CD4-positive, alpha-beta T cell (primary cell): Measurements from ENCODE around the gene ZSWIM4. TPM values are rescaled to one million over a fixed set of nuclear protein-coding genes. Genes with fewer than 3 reads are reported as not detected.
A peak's percentile ranks its signal among the peaks of the same experiment; 100 is the strongest.
"Not testable (repeated sequence)": the region's sequence is repeated elsewhere in the genome, so short reads cannot be mapped to it uniquely, and the experiment has no call there.

Experiments used
- ATAC-seq: fragments of 200-7000 bp; cut with Tn5 transposase; one replicate; pipeline ENCODE4 v1.10.0; 2022; ENCODE audit warnings: mild to moderate bottlenecking; ENCODE audit not compliant: poor library complexity
- CTCF ChIA-PET: fragments of 350-600 bp; sonication (Branson Sonifier 250); formaldehyde crosslinking; loops from one replicate; lab custom pipeline; 2021; ENCODE audit warnings: antibody characterized with exemption, inconsistent platforms; lab: Charles Lee
- POLR2A ChIA-PET: fragments of 350-600 bp; sonication (Branson Sonifier 250); formaldehyde crosslinking; loops from one replicate; lab custom pipeline; 2021; ENCODE audit warnings: antibody characterized with exemption, inconsistent platforms; lab: Charles Lee
- DNase-seq, 14 experiments: peaks; one replicate each; pipeline ENCODE4 v3.0.0-alpha.2; 2013 to 2020; ENCODE audit warnings: mixed read lengths in 2 of 14
- H3K27ac ChIP-seq, 2 donors: one replicate each; pipeline versions ENCODE4 v1.5.1 to v1.7.0; 2013; ENCODE audit warnings: low read length in 2 of 2, low read depth in 1 of 2, mild to moderate bottlenecking in 1 of 2
- H3K27me3 ChIP-seq, 2 experiments: 1 replicate in 1 of 2; 2 replicates in 1 of 2; pipeline versions ENCODE4 v1.6.1 to v1.7.0; 2013; ENCODE audit warnings: low read length in 2 of 2, control low read depth in 1 of 2, mild to moderate bottlenecking in 1 of 2, moderate library complexity in 1 of 2; ENCODE audit not compliant: insufficient read depth in 2 of 2, control insufficient read depth in 1 of 2
- H3K36me3 ChIP-seq: one replicate; pipeline ENCODE4 v1.6.1; 2013; ENCODE audit warnings: low read length, control low read depth; ENCODE audit not compliant: insufficient read depth
- H3K4me1 ChIP-seq: one replicate; pipeline ENCODE4 v1.6.1; 2013; ENCODE audit warnings: low read length, control low read depth; ENCODE audit not compliant: insufficient read depth
- H3K4me3 ChIP-seq: one replicate; pipeline ENCODE4 v1.5.1; 2013; ENCODE audit warnings: mild to moderate bottlenecking, low read length, moderate library complexity
- H3K9me3 ChIP-seq, 2 experiments: 1 replicate in 1 of 2; 2 replicates in 1 of 2; pipeline versions ENCODE4 v1.6.1 to v1.7.0; 2013; ENCODE audit warnings: low read length in 2 of 2, mild to moderate bottlenecking in 2 of 2, control low read depth in 1 of 2, moderate library complexity in 1 of 2; ENCODE audit not compliant: control insufficient read depth in 1 of 2, insufficient read depth in 1 of 2
- H3K27ac Mint-ChIP-seq: one replicate; pipeline ENCODE4 v1.8.0; 2020; ENCODE audit warnings: mixed read lengths
- H3K27me3 Mint-ChIP-seq: one replicate; pipeline ENCODE4 v1.8.0; 2021; ENCODE audit warnings: mixed read lengths
- H3K36me3 Mint-ChIP-seq: one replicate; pipeline ENCODE4 v1.8.0; 2021; ENCODE audit warnings: low read depth, mixed read lengths
- H3K4me1 Mint-ChIP-seq: one replicate; pipeline ENCODE4 v1.8.0; 2021; ENCODE audit warnings: low read depth, mixed read lengths
- H3K4me3 Mint-ChIP-seq: one replicate; pipeline ENCODE4 v1.8.0; 2020; ENCODE audit warnings: mild to moderate bottlenecking, mixed read lengths
- H3K9me3 Mint-ChIP-seq: one replicate; pipeline ENCODE4 v1.8.0; 2020; ENCODE audit warnings: mixed read lengths
- intact Hi-C, 2 experiments: fragments of 100-400 bp; cut with DNase I in 1 of 2; cut with micrococcal nuclease in 1 of 2; formaldehyde crosslinking; loops; one replicate each; pipeline versions ENCODE4 v1.15.1 to v1.9.0; 2023 to 2025; cut with DNase I, micrococcal nuclease
- total RNA-seq, 174 experiments: library from RNA in 2 of 174; stranded (reverse) in 2 of 174; gene quantifications; one replicate each; pipeline ENCODE4 v1.2.3 and lab custom pipeline; 2021 to 2026
- TF ChIP-seq, protein P1 (sequence below): fragments of 200-600 bp; IDR thresholded peaks from one replicate; pipeline ENCODE4 v1.8.0; 2022; ENCODE audit warnings: antibody characterized with exemption, mild to moderate bottlenecking

The ZSWIM4 gene
- total RNA-seq, 2 experiments from 2014 or later: 3.5 to 3.8 TPM

GRCh38 chr19:13778398-13778797 lies 16.8 kb upstream of the ZSWIM4 start:
- TF ChIP-seq, protein P1, sequence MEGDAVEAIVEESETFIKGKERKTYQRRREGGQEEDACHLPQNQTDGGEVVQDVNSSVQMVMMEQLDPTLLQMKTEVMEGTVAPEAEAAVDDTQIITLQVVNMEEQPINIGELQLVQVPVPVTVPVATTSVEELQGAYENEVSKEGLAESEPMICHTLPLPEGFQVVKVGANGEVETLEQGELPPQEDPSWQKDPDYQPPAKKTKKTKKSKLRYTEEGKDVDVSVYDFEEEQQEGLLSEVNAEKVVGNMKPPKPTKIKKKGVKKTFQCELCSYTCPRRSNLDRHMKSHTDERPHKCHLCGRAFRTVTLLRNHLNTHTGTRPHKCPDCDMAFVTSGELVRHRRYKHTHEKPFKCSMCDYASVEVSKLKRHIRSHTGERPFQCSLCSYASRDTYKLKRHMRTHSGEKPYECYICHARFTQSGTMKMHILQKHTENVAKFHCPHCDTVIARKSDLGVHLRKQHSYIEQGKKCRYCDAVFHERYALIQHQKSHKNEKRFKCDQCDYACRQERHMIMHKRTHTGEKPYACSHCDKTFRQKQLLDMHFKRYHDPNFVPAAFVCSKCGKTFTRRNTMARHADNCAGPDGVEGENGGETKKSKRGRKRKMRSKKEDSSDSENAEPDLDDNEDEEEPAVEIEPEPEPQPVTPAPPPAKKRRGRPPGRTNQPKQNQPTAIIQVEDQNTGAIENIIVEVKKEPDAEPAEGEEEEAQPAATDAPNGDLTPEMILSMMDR: no peak
- peaks cover 0 to 4% of the 10 kb centered on the region in 2 experiments for H3K9me3 ChIP-seq
- peaks cover 32% of the 10 kb centered on the region for H3K4me1 Mint-ChIP-seq
- POLR2A ChIA-PET: interaction anchor here (1.1 to 2.1 kb wide), 3 partner anchors 10 to 611 kb away, joined by 3 to 11 read pairs (median 4); partner anchors contain the start of gene MRI1
- no peaks in the 10 kb centered on the region for H3K27me3 Mint-ChIP-seq
- no peak overlapping the region for H3K4me3 Mint-ChIP-seq
- H3K4me3 ChIP-seq: no peak overlapping the region
- H3K4me1 ChIP-seq: peaks cover 40% of the 10 kb centered on the region
- H3K36me3 Mint-ChIP-seq: peaks cover 50% of the 10 kb centered on the region
- ATAC-seq (no peak), DNase-seq (no peak)
- H3K27ac ChIP-seq: no peak overlapping the region
- H3K9me3 Mint-ChIP-seq: no peaks in the 10 kb centered on the region
- peak overlapping the region; percentile 44 for H3K27ac Mint-ChIP-seq
- intact Hi-C loops: loop anchor here in 1 of 2 experiments (10.0 kb wide), 1 partner anchor 664 kb away; the partner anchor contains the start of genes NACC1 and TRMT1
- H3K27me3 ChIP-seq: no peaks in the 10 kb centered on the region
- H3K36me3 ChIP-seq: peaks cover 32% of the 10 kb centered on the region
- CTCF ChIA-PET: no interaction called here

GRCh38 chr19:13778847-13779246 lies 16.4 kb upstream of the ZSWIM4 start:
- peaks cover 32% of the 10 kb centered on the region for H3K36me3 ChIP-seq
- H3K4me3 ChIP-seq: no peak overlapping the region
- POLR2A ChIA-PET: interaction anchor here (1.1 to 2.1 kb wide), 3 partner anchors 9 to 612 kb away, joined by 3 to 11 read pairs (median 4); partner anchors contain the start of gene MRI1
- CTCF ChIA-PET: no interaction called here
- TF ChIP-seq, protein P1: no peak
- DNase-seq (no peak), ATAC-seq (no peak)
- H3K9me3 Mint-ChIP-seq: no peaks in the 10 kb centered on the region
- no peak overlapping the region for H3K4me3 Mint-ChIP-seq
- H3K27me3 ChIP-seq: no peaks in the 10 kb centered on the region
- H3K9me3 ChIP-seq: peaks cover 0 to 4% of the 10 kb centered on the region in 2 experiments
- peaks cover 32% of the 10 kb centered on the region for H3K4me1 Mint-ChIP-seq
- intact Hi-C loops: loop anchor here in 1 of 2 experiments (10.0 kb wide), 1 partner anchor 664 kb away; the partner anchor contains the start of genes NACC1 and TRMT1
- H3K36me3 Mint-ChIP-seq: peaks cover 50% of the 10 kb centered on the region
- H3K27ac ChIP-seq: peak overlapping the region in 1 of 2 donors; percentile 34
- H3K27me3 Mint-ChIP-seq: no peaks in the 10 kb centered on the region
- peak overlapping the region; percentile 44 for H3K27ac Mint-ChIP-seq
- peaks cover 38% of the 10 kb centered on the region for H3K4me1 ChIP-seq

GRCh38 chr19:13779794-13780193 lies 15.4 kb upstream of the ZSWIM4 start:
- ATAC-seq, H3K4me3 Mint-ChIP-seq, CTCF ChIA-PET, H3K27me3 Mint-ChIP-seq, H3K9me3 ChIP-seq, H3K9me3 Mint-ChIP-seq, DNase-seq, H3K27ac ChIP-seq, H3K27me3 ChIP-seq, H3K4me3 ChIP-seq: not testable (repeated sequence)
- intact Hi-C loops: loop anchor here in 1 of 2 experiments (10.0 kb wide), 1 partner anchor 665 kb away; the partner anchor contains the start of genes NACC1 and TRMT1
- Mint-ChIP-seq H3K4me1 (peaks cover 27% of the 10 kb centered on the region), H3K36me3 (peaks cover 41% of the 10 kb centered on the region), H3K27ac (peak overlapping the region; percentile 44)
- peaks cover 42% of the 10 kb centered on the region for H3K4me1 ChIP-seq
- POLR2A ChIA-PET: interaction anchor here (1.2 to 2.1 kb wide), 2 partner anchors 8 to 16 kb away, joined by 3 to 11 read pairs; partner anchors contain the start of gene MRI1
- H3K36me3 ChIP-seq: peaks cover 32% of the 10 kb centered on the region
